Activated T-helper 1 cell treated with anti-CD3 and anti-CD28 coated beads, Interleukin-12 subunit alpha, Interleukin-12 subunit beta, Interleukin-2, Interleukin-4 antibody, amounts not matched to agents 30 ng/mL and 10 ng/mL and 1 ng/mL, durations not matched to agents 14 hours and 24 hours and 36 hours (primary cell): Measurements from ENCODE around the gene ALPK3. TPM values are rescaled to one million over a fixed set of nuclear protein-coding genes. Genes with fewer than 3 reads are reported as not detected.

ENCODE experiments used
- DNase-seq: peaks from one replicate; pipeline ENCODE4 v3.0.0; 2021; ENCODE audit warnings: low spot score
- H3K27ac Mint-ChIP-seq: one replicate; pipeline ENCODE4 v1.8.0; 2021; ENCODE audit warnings: mild to moderate bottlenecking, mixed read lengths
- H3K27me3 Mint-ChIP-seq: one replicate; pipeline ENCODE4 v1.8.0; 2022; ENCODE audit warnings: mild to moderate bottlenecking, moderate library complexity, mixed read lengths; ENCODE audit not compliant: insufficient read depth
- H3K36me3 Mint-ChIP-seq: one replicate; pipeline ENCODE4 v1.8.0; 2021; ENCODE audit warnings: low read depth, mixed read lengths
- H3K4me1 Mint-ChIP-seq: one replicate; pipeline ENCODE4 v1.8.0; 2021; ENCODE audit warnings: low read depth, mixed read lengths
- H3K4me3 Mint-ChIP-seq: one replicate; pipeline ENCODE4 v1.8.0; 2021; ENCODE audit warnings: mild to moderate bottlenecking, moderate library complexity, mixed read lengths
- H3K9me3 Mint-ChIP-seq: one replicate; pipeline ENCODE4 v1.8.0; 2021; ENCODE audit warnings: mixed read lengths
- intact Hi-C: fragments of 100-400 bp; cut with micrococcal nuclease; formaldehyde crosslinking; loops from one replicate; pipeline ENCODE4 v1.15.1; 2024
- total RNA-seq: library from RNA; stranded (reverse); gene quantifications from 2 replicates; pipeline ENCODE4 v1.2.3, GENCODE V29; 2022

The ALPK3 gene
- total RNA-seq, 1 donor from 2014 or later, result 0.10 TPM

DNA sequence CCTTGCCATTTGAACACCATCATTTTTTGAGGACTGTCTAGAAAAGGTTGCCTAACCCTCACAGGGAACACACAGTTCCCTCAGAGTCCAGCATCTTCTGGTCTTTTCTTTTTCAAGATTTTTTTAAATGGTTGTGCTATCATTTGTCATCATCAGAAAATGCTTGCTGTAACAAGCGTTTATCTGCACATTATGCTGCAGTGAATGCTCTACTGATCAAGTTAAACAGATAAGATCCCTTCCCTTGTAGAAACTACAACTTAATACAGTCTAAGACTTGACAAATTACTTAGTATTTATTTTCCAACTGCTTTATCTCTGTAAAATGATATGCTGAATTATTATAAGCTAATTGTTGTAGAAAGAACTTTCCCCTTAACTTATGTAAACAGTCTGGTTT, 11.9 kb upstream of the ALPK3 start:
- intact Hi-C loops, result no loop called here
- Mint-ChIP-seq H3K9me3 (no peaks in the 10 kb centered on the region), H3K4me1 (no peaks in the 10 kb centered on the region), H3K4me3 (no peak overlapping the region), H3K27me3 (no peaks in the 10 kb centered on the region), H3K27ac (no peak overlapping the region), H3K36me3 (peaks cover 27% of the 10 kb centered on the region)
- DNase-seq, result no peak

DNA sequence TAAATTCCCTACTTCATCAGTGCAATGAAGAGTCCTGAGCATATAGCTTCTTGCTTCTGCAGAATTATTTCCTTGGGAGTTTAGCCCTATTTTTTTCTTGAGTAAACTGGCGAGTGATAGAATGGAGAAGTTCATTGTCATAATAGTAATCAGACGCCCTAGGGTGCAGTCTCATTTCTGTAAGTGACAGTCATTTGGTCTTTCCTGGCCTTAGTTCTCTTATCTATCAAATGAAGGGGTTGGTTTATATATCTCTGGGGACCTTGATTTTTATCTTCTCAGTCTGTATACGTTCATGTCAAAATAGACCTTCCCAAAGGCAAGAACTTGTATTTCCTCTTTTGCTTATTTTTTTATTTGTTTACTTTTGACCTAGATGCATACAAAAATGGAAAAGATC, 9.9 kb upstream of the ALPK3 start:
- Mint-ChIP-seq H3K27ac (no peak overlapping the region), H3K9me3 (no peaks in the 10 kb centered on the region), H3K4me3 (no peak overlapping the region), H3K27me3 (no peaks in the 10 kb centered on the region), H3K4me1 (no peaks in the 10 kb centered on the region), H3K36me3 (peaks cover 19% of the 10 kb centered on the region)
- intact Hi-C loops, result no loop called here
- DNase-seq, result no peak

DNA sequence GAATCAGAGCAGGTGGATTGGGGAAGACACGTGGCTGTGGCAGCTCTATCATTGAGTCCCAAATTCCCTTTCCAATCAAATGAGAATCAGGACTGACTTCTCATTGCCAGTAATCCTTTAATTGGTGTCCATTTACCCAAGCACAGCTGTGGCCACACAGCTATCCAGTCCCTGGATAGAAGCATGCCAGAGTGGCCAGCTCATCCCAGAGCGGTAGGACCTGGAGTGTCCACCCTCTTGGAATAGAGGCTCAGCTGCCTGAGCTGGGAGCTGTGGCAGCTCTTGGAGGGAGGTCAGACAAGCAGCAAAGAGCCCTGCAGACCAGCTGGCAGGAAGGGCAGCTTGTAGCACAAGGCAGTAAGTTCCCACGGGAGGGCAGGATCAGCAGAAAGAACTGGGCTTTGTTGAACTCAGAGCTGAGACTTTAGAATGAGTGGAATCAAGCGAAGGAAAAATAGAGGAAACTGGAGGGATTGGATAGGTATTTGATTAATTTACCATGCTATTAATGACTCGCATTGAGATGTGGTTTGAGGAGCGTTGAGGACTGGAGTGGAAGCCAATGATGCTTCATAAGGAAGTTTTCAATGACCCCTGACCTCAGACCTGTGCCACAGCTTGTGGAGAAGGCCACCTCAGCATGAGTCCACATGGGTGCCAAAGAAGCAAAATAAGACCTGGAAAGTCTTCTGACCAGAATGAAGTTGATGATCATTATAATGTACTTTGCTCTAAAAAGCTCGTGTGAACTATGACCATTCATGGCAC, 6.9 kb upstream of the ALPK3 start:
- Mint-ChIP-seq H3K36me3 (peaks cover 3% of the 10 kb centered on the region), H3K27me3 (peaks cover 3% of the 10 kb centered on the region), H3K27ac (no peak overlapping the region), H3K4me1 (no peaks in the 10 kb centered on the region), H3K4me3 (no peak overlapping the region), H3K9me3 (no peaks in the 10 kb centered on the region)
- intact Hi-C loops, result no loop called here
- no peak for DNase-seq

DNA sequence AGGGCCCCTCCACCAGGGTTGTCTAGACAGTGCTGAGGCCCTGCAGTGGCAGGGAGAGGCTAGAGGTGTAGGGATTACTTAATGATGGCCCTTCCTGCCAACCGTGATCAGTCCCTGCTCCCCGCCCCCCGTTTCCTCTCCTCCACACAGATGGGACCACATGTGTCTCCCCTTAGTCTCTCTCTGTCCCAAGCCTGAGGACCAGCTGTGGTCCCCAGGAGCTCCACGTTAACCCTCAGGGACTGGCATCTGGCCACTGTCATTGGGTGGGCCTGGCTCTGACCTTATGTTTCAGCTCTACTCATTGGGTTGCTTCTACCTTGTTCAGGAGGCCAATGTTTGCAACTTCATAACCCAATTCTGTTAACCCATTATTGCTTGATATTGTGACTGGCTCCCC, 6.0 kb upstream of the ALPK3 start:
- no peak overlapping the region for H3K27ac Mint-ChIP-seq
- H3K4me1 Mint-ChIP-seq, result no peaks in the 10 kb centered on the region
- H3K36me3 Mint-ChIP-seq, result peaks cover 3% of the 10 kb centered on the region
- intact Hi-C loops, result no loop called here
- no peaks in the 10 kb centered on the region for H3K9me3 Mint-ChIP-seq
- H3K27me3 Mint-ChIP-seq, result peaks cover 3% of the 10 kb centered on the region
- no peak for DNase-seq
- no peak overlapping the region for H3K4me3 Mint-ChIP-seq

DNA sequence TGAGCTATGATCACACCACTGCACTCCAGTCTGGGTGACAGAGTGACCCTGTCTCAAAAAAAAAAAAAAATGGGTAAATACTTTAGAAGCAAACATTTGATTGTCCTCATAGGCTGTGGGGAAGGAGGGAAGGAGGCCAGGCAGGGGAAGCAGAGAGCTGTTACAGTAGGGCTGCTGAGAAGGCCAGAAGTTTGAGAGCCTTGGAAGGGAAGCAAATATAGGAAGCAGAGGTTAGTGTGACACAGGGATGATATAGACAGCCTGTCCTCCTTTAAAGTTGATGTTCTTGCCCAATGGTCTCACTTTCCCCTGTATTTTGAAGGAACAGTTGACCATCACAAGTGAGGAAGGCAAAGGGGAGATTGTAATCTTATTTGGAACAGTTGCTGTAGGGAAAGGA, 5.3 kb upstream of the ALPK3 start:
- H3K36me3 Mint-ChIP-seq, result no peaks in the 10 kb centered on the region
- H3K27me3 Mint-ChIP-seq, result peaks cover 3% of the 10 kb centered on the region
- H3K4me3 Mint-ChIP-seq, result no peak overlapping the region
- no peak overlapping the region for H3K27ac Mint-ChIP-seq
- no peaks in the 10 kb centered on the region for H3K9me3 Mint-ChIP-seq
- intact Hi-C loops, result no loop called here
- no peak for DNase-seq
- no peaks in the 10 kb centered on the region for H3K4me1 Mint-ChIP-seq

DNA sequence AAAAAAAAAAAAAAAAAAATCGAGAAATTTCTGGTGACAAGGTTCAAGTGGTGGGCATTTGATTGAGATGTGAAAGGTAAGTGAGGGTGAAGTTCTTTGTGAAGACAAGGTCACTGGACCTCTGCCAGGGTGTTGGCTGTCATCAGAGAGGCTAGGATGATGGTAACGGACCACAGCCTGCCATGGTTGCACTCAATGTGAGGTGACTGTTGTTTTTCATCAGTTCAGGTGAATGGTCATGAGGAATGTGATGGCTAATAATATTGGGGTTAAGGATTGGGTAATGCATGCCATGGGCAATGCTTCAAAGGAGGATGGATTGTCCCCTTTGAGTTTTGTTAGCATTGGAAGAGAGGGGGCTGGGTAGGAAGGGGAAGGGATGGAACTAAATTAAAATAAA, 4.3 kb upstream of the ALPK3 start:
- peaks cover 3% of the 10 kb centered on the region for H3K27me3 Mint-ChIP-seq
- no peaks in the 10 kb centered on the region for H3K9me3 Mint-ChIP-seq
- DNase-seq, result no peak

DNA sequence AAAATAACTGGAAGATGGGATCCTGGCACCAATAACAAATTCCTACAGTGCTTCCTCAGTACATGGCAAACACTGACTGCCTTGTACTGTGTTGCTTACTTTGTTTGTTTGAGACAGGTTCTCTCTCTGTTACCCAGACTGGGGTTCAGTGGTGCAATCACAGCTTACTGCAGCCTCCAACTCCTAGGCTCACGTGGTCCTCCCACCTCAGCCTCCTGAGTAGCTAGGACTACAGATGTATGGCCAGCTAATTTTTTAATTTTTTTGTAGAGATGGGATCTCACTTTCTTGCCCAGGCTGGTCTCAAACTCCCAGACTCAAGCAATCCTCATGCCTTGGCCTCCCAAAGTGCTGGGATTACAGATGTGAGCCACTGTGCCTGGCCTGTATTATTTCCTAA, 3.7 kb upstream of the ALPK3 start:
- H3K4me3 Mint-ChIP-seq, result no peak overlapping the region
- H3K27me3 Mint-ChIP-seq, result peaks cover 4% of the 10 kb centered on the region
- no peaks in the 10 kb centered on the region for H3K36me3 Mint-ChIP-seq
- H3K4me1 Mint-ChIP-seq, result peaks cover 5% of the 10 kb centered on the region
- intact Hi-C loops, result no loop called here
- no peak for DNase-seq
- no peak overlapping the region for H3K27ac Mint-ChIP-seq
- no peaks in the 10 kb centered on the region for H3K9me3 Mint-ChIP-seq

More for the DNA sequence above, 4.3 kb upstream of the ALPK3 start:
- Mint-ChIP-seq H3K4me1 (peaks cover under 1% of the 10 kb centered on the region), H3K36me3 (no peaks in the 10 kb centered on the region), H3K4me3 (no peak overlapping the region), H3K27ac (no peak overlapping the region)
- intact Hi-C loops, result no loop called here

DNA sequence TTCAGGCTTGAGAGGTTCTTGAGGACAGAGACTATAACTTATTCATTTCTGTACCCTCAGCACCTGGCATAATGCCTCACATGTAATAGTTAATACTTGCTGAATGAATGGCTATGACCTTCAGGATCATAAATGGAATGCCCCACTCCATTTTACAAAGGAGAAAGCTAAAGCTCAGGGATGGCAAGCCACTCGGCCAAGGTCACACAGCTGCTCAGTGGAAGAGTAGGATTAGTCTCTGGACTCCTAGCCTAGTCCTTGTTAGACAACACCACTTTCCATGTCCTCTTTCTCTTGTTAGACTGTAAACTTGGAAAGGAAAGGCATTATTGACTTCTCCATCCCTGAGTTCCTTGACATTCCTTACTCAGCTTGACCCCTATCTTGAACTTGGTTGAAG, 3.2 kb upstream of the ALPK3 start:
- H3K27ac Mint-ChIP-seq, result no peak overlapping the region
- H3K4me3 Mint-ChIP-seq, result no peak overlapping the region
- H3K9me3 Mint-ChIP-seq, result no peaks in the 10 kb centered on the region
- no peak for DNase-seq
- H3K4me1 Mint-ChIP-seq, result peaks cover 5% of the 10 kb centered on the region
- H3K36me3 Mint-ChIP-seq, result no peaks in the 10 kb centered on the region
- peaks cover 4% of the 10 kb centered on the region for H3K27me3 Mint-ChIP-seq
- intact Hi-C loops, result no loop called here

DNA sequence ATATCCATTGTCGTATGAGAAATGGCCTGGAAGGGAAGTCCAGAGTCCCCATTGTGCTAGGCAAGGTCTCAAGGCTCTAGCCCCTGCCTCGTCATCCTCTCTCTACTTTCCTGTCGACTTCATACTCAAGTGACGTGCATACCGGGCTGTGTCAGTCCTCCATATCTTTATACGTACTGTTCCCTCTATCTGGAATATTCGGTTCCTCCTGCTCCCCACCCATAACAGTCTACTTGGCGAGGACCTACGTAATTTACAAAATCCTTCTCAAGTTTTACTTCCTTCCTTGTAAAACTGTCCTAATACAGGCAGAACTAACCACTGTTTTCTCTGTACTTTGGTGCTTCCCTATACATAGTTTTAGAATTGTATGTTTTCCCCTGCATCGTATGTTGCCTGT, 2.2 kb upstream of the ALPK3 start:
- Mint-ChIP-seq H3K4me1 (peaks cover 5% of the 10 kb centered on the region), H3K27me3 (peaks cover 4% of the 10 kb centered on the region), H3K36me3 (no peaks in the 10 kb centered on the region), H3K27ac (no peak overlapping the region), H3K4me3 (no peak overlapping the region), H3K9me3 (no peaks in the 10 kb centered on the region)
- intact Hi-C loops, result no loop called here
- DNase-seq, result no peak

DNA sequence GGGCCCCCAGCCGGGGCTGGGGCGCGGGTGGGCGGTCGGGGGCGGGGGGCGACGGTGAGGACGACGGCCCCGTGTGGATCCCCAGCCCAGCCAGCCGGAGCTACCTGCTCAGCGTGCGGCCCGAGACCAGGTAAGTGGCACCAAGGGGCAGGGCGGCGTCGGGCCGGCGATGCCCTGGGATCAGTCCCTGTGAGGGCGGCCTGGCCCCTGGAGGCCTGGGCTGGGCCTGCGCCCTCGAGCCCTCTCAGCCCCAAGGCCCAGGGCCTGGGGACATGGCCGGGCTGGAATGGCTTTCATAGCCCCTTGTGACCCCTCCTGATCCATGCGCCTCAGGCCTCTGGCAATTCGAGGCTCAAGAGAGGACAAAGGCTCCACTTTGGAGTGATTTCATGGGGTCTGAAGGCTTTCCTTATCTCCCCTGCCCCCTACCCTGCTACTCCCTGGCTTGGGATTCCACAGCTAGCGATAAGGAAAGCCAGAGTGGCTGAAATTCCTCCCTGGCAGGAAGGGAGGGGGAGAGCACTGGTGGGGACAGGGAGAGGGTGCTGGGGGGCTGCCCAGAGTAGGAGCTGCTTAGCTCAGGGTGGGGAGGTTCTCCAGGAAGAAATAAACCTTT, 418 bp downstream of the ALPK3 start:
- no peak overlapping the region for H3K4me3 Mint-ChIP-seq
- no peaks in the 10 kb centered on the region for H3K9me3 Mint-ChIP-seq
- H3K27me3 Mint-ChIP-seq, result peaks cover 6% of the 10 kb centered on the region
- H3K27ac Mint-ChIP-seq, result no peak overlapping the region
- intact Hi-C loops, result no loop called here
- no peak for DNase-seq
- no peaks in the 10 kb centered on the region for H3K36me3 Mint-ChIP-seq
- H3K4me1 Mint-ChIP-seq, result peaks cover 5% of the 10 kb centered on the region

DNA sequence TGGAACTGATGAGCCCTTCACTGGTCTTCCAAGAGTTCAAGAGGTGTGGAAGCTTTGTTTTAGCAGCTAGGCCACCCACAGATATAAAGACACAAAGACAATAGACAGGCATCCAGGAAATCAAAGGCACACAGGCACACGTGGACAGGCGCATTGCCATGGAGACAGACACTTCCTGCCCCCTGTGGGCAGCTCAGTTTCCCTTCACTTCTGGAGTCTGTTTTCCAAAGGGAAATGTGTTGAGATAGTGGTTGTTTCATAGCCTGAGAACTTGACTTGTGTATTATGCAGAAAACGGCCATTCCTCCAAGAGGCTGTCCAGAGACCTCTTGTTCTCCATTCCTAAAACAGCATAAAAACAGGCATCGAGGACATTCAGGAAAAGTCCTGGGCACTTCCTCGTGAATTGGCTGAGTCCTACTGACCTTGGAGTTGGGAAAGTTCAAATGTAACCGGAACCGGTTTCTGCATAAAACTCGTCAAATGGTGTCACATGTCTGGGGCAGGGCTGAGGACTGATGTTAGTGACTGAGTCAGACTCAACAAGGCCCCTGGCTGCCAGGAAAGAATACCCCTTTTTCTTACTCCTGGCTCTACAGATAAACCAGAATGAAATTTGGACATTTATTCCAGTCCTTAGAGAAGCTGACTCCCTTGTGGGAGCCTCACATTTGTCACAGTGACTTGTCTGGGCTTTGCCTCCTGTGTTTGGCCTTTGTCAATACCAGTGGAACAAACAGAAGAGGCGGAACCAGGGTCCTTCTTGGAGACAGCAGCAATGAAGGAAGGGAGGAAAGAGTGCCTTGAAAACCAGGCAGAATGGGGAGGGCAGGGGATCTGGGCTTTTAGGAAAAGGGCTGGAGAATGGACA, 1.3 kb downstream of the ALPK3 start:
- Mint-ChIP-seq H3K36me3 (no peaks in the 10 kb centered on the region), H3K27ac (peak overlapping the region; percentile 37), H3K27me3 (peaks cover 6% of the 10 kb centered on the region), H3K4me3 (no peak overlapping the region), H3K9me3 (no peaks in the 10 kb centered on the region), H3K4me1 (peaks cover 5% of the 10 kb centered on the region)
- DNase-seq, result no peak
- intact Hi-C loops, result no loop called here

DNA sequence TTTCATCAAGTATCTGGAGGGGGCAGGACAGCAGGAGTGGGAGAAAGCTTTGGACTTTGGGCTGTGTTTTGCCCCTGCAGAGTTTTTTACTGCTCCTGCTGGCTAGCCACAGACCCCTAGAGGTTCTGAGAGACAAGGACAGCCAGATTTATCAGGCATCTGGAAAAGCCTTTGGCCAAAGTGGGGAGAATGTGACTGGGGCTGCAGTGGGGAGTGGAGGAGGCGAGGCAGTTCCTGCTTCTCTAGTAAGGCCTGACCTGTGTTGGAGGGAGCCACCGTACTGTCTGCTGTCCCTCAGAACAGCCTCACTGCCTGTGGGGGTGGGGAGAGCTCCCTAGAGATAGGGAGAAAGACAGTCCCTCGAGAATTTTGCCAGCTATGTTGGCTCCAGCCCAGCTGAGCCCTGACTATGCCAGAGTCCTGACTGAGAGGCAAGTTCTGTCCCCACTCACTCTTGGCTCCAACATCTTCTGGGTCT, 2.2 kb downstream of the ALPK3 start:
- Mint-ChIP-seq H3K4me1 (peaks cover 5% of the 10 kb centered on the region), H3K36me3 (no peaks in the 10 kb centered on the region), H3K27ac (no peak overlapping the region), H3K4me3 (no peak overlapping the region), H3K9me3 (no peaks in the 10 kb centered on the region), H3K27me3 (peaks cover 6% of the 10 kb centered on the region)
- no peak for DNase-seq
- intact Hi-C loops, result no loop called here

DNA sequence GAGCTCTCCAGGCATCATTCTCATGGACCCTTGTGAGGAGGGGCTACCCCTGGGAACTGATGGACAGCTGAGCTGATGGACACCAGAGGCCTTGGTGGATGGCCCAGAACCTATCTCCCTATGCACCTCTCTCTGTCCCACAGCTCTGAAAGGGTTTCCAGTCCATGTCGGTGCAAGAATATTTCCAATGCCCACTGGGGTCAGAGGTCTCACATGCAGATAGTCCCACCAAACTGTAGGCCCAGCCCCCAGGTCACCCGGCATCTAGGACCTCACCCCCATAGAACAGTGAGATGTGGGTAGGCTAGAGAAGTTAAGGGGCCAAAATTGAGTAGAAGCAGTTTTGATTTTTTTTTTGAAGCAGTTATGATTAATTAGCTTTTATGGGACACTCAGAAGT, 2.6 kb downstream of the ALPK3 start:
- H3K4me3 Mint-ChIP-seq, result no peak overlapping the region
- no peaks in the 10 kb centered on the region for H3K9me3 Mint-ChIP-seq
- no peak overlapping the region for H3K27ac Mint-ChIP-seq
- peaks cover 6% of the 10 kb centered on the region for H3K27me3 Mint-ChIP-seq
- peaks cover 5% of the 10 kb centered on the region for H3K4me1 Mint-ChIP-seq
- DNase-seq, result no peak
- no peaks in the 10 kb centered on the region for H3K36me3 Mint-ChIP-seq
- intact Hi-C loops, result no loop called here
